Measurements from ENCODE around the gene LRRC57. TPM values are rescaled to one million over a fixed set of nuclear protein-coding genes. Genes with fewer than 3 reads are reported as not detected.

Gene LRRC57
- polyA plus RNA-seq, 1 donor = 17.3 TPM

DNA sequence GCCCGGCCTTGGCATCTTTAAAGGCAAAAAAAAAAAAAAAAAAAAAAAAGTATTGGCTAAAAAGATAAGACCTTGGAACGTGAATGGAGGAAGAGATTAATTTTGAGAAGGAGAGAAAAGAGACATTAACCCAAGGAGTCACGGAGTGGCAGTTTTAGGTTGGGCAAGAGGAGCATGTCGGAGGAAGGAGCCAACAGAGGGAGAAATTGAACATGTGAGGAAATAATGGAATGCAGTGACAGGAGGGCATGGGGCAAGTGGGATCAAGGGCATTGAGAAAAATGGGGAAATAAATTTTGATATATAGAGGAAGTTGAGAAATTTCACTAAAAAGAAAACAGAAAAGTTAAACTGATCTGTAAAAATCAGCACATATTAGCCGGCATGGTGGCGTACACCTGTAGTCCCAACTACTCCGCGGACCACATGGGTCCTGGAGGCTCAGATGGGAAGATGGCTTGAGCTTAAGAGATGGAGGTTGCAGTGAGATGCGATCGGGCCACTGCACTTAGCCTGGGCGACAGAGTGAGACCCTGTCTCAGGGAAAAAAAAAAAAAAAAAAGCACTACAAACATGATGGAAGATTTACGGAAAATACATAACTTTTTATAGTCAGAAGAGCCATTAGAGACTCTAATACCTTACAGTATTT is 1.3 kb upstream of the LRRC57 start:
- no peak for DNase-seq

DNA sequence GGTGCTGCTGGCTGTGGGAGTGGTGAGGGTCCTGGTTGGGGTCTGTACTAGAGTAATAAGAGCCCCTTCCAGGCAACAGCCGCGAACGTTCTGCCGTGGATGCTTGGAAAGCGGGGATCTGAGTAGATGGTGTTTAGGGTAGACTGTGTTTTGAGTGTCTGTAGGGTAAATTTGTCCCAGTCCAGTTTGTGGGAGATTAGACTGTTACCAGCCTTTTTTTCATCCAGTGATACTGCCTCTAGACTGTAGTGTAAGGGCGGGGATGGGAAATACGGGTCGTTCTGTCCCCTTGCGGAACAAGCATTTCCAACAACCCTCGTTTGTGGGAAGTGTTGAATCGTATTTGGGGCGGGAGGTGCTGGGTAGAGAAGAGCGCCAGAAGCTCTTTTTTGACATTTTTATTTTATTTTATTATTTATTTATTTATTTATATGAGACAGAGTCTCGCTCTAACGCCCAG is 469 bp upstream of the LRRC57 start:
- no peak for DNase-seq

DNA sequence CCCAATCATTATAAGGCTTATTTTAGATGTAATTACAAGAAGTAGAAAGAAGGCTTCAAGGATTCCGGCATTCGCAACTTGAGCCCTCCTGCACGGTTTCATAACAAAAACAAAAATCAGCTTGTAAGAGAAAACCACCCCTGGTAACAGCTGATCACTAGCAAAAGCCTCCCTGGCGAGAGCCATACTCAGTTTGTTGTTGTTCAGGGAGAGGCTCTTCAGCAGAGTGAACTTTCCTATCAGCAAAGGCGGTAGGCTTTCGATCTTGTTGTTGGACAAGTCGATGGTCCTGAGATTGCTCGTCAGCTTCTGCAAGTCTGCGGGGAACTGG is 710 bp downstream of the LRRC57 start:
- DNase-seq = no peak

DNA sequence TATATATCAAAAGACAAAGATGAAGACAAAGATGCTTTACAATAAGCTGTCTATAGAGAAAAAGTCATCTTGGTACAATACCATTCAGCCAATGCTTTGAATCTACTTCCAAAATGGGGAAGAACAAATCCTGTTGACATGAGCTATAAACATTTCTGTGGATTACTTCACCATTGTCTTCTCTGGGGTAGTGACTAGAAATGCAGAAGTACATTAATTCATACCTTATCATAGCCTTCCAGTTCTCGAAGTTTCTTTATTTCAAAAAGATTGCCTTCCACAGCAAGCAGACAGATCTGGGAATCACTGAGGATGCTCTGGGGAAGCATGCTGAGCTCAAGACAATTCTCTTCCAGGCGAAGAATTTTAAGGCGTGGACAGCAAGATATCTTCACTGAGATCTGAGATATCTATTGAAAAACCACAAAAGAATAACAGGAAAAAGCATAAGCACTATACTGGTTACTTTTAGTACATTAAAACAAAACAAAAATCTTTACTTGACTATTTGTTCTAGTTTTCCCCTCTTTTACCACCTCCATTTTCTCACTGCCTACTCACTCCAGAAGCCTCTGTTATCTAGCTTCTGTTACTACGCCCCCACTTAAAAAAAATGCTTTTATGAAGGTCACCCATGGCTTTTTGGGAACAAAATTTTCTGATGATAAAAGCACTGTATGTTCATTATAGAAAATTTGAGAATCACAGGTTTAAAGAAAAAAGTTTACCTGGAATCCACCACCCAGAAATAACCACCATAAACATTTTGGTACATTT is 3.6 kb downstream of the LRRC57 start:
- DNase-seq = no peak

DNA sequence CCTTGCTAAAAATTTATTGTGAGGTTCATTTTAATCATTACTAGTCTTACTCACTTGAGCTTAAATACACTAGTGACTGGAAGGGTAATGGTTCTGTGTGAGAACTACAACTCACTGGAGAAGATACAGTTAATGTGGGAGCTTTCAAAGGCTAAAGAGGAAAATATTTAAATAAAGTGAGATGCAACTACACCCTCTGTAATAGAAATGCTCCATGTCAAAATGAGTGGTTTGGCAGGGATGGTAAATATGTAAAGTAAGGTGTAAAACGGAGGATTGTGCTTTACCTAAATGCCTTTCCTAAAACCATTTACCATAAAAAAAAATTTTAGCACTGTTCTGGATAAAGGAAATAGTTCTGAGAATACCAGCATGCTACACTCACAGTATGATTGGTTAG is 15.3 kb downstream of the LRRC57 start:
- DNase-seq = no peak

DNA sequence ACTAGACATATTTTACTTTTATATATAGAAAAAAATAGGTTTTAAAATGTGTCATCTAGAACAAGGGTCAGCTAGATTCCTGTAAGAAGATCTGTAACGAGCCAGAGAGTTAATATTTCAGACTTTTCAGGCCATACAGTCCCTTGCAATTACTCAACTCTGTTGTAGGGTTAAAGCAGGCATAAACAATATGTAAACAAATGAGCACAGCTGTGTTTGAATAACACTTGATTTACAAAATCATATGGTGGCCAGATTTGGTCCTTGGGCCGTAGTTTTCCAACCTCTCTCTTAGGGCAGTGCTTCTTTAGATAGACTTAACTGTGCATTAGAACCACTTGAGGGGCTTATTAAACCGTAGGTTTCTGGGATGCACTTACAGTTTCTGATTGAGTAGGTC is 19.6 kb downstream of the LRRC57 start:
- DNase-seq = no peak

DNA sequence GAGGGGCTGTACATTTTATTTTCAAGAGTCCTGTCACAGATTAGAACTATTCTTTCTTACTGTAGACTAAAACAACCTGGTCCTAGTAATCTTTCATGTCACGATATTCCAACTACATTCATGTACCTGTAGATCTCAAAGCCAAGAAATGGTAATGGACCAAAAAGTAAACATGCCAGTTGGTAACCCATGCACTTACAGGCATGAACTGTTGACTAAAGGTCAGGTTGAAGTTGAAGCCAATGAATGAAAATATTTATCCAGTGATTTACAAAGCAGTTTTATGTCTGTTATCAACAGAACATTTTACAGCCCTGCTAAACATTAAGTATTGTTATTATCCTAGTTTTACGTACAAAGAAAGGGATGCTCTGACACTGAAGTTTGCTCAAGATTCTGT is 25.3 kb downstream of the LRRC57 start:
- DNase-seq = no peak

DNA sequence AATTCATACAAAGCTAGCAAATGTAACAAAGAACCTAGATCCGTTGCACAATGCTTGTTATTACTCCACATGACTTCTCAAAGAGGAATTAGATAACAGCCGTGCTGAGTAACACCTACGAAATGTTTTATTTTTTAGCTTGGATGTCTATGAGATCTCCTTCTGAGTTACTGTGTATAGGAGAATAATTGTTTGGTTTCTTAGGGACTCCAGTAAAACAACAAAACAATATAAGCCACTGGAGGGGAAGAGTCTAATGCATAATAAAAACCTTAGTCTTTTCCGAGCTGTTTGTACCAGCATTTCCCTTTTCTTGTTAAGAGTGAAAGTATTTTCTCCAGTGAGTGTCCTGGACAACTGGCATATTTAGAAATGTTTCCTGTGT is 37.6 kb downstream of the LRRC57 start:
- no peak for DNase-seq

DNA sequence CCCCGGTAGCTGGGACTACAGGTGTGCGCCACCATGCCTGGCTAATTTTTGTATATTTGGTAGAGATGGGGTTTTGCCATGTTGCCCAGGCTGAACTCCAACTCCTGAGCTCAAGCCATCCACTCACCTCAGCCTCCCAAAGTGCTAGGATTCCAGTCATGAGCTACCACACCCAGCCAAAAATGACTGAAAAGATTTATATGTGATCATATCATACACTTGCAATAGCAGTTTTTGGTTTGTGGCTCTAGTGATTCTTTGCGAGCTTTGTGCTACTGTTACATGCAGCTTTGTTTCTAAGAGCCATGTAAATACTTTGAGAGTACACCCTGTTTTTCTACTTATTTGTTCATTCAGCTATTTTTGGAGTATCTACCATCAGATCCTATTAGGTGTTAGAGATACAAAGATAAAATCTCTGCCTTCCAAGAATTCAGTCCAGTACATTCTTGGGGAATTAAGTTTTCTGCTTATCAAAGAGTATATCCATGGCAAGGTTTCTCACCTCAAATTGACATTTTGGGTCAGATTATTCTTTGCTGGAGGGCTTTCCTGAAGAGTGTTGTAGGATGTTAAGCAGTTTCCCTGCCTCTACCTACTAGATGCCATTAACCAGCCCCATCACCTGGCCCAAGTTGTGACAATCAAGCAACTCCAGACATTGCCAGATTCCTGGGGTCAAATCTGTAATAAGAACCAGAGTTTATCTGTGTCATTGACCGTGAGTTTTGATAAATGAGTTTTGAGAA is 38.2 kb downstream of the LRRC57 start:
- DNase-seq = no peak

DNA sequence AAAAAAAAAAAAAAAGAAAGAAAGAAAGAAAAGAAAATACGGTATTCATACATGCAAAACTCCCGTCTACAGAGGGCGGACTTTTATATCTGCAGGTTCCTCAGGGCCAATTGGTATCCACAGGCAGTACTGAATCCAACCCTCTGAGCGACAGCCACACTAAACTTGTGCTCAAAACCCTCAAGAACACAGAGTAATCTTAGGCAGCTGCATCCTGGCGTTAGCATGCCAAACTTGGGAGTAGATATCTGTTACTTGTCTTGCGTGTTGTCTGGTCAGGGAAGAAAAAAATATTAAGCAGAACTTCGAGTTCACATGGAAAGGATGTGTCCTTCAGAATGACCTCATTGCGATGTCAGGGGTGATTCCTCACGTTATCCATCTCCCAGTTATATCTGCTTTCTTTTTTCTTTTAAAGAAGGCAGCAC is 40.3 kb downstream of the LRRC57 start:
- DNase-seq = no peak

DNA sequence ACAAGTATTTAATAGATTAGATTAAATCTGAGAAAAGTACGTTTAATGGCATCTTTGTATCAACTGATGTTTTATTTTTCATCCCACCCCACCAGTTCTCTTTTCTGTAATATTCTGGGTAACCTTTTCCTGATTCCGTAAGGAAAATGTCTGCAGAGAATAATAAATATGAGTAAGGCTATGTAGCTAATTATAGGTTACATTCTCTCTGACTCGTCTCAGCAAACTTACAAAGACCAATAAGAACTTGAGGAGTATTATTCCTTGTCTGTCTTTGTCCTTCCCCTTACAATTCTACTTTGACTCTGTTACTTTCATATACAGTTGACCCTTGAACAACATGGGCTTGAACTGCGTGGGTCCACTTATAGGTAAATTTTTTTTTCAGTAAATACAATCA is 41.1 kb downstream of the LRRC57 start:
- DNase-seq = no peak

DNA sequence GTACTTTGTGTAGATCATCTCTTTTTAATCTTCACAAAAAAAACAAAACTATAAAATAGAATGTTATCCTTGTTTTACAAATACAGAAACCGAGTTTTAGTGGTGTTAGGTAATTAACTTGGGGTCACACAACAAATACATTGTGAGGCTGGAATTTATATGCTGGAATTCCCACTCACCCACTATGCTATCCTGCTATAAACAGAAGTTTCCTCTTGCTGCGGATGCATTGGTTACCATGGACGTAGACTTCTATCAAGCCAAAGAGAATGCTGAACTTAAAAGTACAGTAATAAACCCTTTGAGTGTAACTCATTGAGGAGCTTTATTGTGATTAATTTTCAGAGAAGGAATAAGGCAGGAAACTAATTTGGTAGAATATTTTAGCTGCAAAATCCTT is 44.0 kb downstream of the LRRC57 start:
- DNase-seq = no peak

DNA sequence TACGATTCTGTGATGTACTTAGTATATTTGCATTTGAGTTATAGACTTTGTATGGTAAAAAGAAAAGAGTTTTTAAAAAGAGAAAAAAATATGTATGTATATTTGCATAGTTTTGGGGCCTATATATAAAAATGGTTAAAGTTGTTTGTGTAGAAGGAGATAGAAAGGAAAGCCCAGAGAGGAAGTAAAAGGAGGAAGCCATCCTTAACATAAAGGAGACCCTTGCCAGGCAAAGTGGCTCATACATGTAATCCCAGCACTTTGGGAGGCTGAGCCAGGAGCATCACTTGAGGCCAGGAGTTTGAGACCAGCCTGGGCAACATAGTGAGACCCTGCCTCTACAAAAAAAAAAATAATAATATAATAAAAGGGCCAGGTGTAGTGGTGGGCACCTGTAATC is 44.8 kb downstream of the LRRC57 start:
- no peak for DNase-seq

DNA sequence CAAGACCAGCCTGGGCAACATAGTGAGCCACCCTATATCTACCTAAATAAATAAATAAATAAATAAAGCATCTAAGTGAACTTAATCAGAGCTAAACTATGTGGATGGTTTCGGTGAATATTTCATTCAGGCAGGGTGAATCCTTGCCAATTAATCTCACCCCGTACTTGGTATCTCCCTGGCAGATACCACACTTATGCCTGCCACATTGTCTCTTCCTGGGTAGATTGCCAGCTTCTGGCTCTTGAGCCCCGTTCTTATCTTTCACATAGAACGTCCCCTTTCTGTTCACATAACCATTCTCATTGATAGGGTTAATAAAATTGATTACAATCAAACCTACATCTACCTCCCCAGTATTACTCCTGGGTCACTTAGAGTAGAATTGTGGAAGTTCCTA is 46.1 kb downstream of the LRRC57 start:
- no peak for DNase-seq

DNA sequence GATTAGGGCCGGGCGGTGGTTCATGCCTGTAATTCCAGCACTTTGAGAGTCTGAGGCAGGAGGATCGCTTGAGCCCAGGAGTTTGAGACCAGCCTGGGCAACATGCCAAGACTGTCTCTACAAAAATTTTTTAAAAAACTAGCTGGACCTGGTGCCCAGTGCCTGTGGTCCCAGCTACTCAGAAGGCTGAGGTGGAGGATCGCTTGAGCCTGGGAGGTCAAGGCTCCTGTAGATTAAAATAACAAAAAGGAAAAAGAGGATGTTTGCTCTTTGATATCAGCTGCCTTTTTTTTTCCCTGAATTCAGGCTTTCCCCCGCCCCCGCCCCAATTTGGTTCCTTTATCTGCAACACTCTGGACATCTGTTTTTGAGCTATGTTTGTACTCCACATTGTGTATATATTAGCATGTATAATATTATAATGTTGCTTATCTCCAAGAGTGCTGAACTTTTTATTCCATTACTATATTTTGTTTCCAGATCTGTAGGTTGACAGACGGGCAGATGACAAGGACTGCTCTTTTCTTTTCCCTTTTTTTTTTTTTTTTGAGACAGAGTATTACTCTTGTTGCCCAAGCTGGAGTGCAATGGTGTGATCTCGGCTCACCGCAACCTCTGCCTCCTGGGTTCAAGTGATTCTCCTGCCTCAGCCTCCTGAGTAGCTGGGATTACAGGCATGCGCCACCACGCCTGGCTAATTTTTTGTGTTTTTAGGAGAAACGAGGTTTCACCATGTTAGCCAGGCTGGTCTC is 48.6 kb downstream of the LRRC57 start:
- DNase-seq = no peak

DNA sequence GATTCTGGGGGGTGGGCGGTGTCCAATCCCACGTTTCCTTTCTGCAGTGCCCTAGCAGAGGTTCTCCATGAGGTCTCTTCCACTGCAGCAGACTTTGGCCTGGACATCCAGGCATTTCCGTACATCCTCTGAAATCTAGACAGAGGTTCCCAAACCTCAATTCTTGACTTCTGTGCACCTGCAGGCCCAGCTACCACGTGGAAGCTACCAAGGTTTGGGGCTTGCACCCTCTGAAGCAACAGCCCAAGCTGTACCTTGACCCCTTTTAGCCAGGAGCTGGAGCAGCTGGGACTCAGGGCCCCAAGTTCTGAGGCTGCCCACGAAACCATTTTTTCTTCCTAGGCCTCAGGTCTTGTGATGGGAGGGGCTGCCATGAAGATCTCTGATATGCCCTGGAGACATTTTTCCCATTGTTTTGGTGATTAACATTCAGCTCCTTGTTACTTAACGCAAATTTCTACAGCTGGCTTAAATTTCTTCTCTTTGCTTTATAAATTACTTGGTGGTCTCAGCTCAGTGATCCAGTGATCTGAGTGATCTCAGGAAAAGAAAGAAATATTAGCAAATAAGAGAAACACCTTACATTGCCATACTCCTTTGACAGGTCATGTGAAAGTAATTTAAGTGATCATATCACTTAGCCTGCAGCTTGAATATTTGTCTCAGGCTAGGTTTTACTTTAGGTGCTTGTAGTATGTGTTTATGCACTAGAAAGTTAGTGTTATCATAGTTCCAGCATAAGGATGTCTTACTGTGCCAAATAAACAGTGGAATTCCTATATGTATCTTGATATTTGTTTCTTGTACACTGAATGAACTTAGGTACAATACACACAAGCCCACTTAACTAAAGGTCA is 50.2 kb downstream of the LRRC57 start:
- DNase-seq = no peak

DNA sequence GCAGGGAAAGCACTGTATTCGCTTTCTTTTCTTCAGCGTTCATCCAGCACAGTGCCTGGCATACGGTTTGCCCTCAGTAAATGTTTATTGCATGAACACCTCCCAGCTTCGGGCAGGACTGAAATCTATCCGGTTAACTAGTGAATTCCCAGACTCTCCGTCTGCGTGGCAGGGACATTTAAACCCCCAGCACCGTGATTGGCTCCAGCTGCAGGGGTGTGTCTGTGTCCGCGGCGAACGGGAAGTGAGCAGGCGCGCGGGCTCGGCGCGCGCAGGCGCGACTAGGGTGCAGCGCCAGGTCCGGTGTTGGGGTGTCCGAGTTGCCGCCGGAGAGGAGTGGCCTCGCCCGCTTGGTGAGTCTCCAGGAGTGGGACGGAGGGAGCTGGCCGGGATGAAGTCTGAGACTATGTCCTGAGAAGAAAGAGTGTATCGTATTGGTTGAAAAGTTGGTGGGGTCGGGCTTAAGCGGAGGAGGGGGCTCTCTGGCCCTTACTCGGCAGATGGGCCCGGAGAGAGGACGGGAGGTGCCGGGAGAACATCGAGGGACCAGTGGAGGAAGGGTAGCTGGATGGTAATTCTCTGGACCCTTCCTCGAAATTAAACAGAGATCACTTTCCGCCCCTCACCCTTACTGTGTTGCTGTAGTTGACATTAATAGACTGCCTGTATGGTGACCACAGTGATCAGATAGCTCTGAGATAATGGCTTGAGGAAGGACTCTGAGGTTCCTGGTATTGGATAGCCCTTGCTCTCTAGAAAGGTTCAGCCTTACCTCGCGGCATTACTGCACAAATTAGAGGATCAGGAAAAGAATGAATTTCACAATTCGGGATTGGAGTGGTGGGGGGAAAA is 53.0 kb downstream of the LRRC57 start, which contains the start of gene SNAP23:
SNAP23 (plus strand) TSS at position 274 of the 852 bp plus-strand sequence. CDS start 16,213 bp downstream, outside the sequence.
- DNase-seq = peak; percentile 96

DNA sequence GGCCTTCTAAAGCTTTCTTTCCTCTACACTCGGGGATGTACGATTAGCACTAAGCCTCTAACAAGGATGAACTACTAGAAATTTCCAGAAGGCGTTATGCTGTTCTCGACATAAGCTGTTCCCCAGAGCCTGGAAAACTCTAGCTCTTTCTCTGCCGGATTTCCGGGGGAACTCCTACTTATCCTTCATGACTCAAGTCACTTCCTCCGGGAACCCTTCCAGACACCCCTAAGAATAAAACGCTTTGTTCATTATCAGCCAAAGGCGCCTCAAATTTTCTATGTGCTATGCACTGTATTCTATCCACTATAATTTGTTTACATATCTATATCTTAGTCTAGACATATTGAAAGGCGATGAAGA is 53.6 kb downstream of the LRRC57 start:
- DNase-seq = peak; percentile 73

DNA sequence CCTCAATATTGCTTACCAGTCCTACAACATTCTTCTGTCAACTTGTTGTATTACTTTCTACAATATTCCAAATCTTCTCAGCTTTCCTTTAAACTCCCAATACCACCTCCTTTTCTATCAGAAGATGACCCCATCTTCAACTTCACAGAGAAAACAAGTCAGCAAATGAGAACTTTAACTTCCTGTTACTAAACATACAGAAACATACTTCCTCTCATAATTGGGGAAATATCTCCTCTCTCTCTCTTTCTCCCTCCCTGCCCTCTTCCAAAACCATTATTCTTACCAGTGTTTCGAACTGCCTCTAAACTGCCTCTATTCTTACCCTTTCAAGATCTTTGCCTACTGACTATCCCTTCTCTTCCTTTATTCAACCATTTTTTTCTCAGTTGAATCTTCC is 54.9 kb downstream of the LRRC57 start:
- no peak for DNase-seq

DNA sequence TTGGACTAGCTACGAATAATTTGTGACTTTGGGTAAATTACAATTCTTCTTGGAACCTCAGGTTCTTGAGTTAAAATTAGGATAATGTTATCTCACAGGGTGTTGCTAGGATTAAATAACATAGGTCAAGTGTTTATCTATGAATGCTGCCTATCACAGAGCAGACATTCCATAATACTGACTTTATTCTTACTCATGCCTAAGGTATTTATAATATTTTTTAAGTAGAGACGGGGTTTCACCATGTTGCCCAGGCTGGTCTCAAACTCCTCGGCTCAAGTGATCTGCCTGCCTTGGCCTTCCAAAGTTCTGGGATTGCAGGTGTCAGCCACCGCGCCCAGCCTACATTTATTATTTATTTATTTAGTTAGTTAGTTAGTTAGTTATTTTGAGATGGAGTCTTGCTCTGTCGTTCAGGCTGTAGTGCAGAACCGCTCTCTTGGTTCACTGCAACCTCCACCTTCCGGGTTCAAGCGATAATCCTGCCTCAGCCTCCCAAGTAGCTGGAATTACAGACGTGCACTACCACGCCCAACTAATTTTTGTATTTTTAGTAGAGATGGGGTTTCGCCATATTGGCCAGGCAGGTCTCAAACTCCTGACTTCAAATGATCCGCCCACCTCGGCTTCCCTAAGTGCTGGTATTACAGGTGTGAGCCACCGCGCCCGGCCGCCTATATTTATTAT is 56.9 kb downstream of the LRRC57 start:
- DNase-seq = no peak

Data from hindlimb muscle (tissue), 1 donor.